Fibroblast of lung (primary cell): ENCODE results near the gene KRT37.

Experiments
- EZH2 ChIP-seq: IDR thresholded peaks from 2 replicates; pipeline ENCODE4 v1.5.1; 2012; ENCODE audit warnings: low read length, control low read depth, mild to moderate bottlenecking; ENCODE audit errors: missing control alignments
- TF ChIP-seq, protein P1 (sequence below), 2 donors: IDR thresholded peaks in 1 of 2; conservative IDR thresholded peaks in 1 of 2; 1 replicate in 1 of 2; 2 replicates in 1 of 2; pipeline ENCODE4 v1.5.1; 2011 to 2012; ENCODE audit warnings: low read length in 2 of 2, control low read depth in 1 of 2, inconsistent platforms in 1 of 2, low read depth in 1 of 2, mild to moderate bottlenecking in 1 of 2

GRCh38 chr17:41464173-41464572 lies 39.8 kb upstream of the KRT37 start:
- TF ChIP-seq, protein P1, sequence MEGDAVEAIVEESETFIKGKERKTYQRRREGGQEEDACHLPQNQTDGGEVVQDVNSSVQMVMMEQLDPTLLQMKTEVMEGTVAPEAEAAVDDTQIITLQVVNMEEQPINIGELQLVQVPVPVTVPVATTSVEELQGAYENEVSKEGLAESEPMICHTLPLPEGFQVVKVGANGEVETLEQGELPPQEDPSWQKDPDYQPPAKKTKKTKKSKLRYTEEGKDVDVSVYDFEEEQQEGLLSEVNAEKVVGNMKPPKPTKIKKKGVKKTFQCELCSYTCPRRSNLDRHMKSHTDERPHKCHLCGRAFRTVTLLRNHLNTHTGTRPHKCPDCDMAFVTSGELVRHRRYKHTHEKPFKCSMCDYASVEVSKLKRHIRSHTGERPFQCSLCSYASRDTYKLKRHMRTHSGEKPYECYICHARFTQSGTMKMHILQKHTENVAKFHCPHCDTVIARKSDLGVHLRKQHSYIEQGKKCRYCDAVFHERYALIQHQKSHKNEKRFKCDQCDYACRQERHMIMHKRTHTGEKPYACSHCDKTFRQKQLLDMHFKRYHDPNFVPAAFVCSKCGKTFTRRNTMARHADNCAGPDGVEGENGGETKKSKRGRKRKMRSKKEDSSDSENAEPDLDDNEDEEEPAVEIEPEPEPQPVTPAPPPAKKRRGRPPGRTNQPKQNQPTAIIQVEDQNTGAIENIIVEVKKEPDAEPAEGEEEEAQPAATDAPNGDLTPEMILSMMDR (conservative IDR thresholded peaks at IDR 0.05 in 1 of 2, IDR thresholded peaks at IDR 0.05 in 1 of 2; ENCODE audit: low read depth in 1 of 2, low read length in 2 of 2): no peak
- no peak for TF ChIP-seq EZH2
